ENCODE measurements around the gene GNAL.

The GNAL gene

GRCh38 chr18:11729556-11729955 lies 40.5 kb downstream of the GNAL start:
- DNase-seq, result no peak

- no peak for DNase-seq
These were observed 44.0 kb downstream of the GNAL start for GRCh38 chr18:11733031-11733430.

- no peak for DNase-seq
These were observed 47.6 kb downstream of the GNAL start for GRCh38 chr18:11736656-11737055.

- no peak for DNase-seq
These were observed 50.8 kb downstream of the GNAL start for GRCh38 chr18:11739893-11740292.

- DNase-seq, result no peak
These were observed 51.4 kb downstream of the GNAL start for GRCh38 chr18:11740461-11740860.

- DNase-seq, result no peak
These were observed 52.6 kb downstream of the GNAL start for GRCh38 chr18:11741505-11742145.

GRCh38 chr18:11745521-11745920 lies 56.5 kb downstream of the GNAL start:
- DNase-seq, result no peak

- DNase-seq, result no peak
These were observed 58.2 kb downstream of the GNAL start for GRCh38 chr18:11747286-11747685.

GRCh38 chr18:11747731-11748130 lies 58.7 kb downstream of the GNAL start:
- DNase-seq, result no peak

GRCh38 chr18:11749305-11749704 lies 60.2 kb downstream of the GNAL start:
- DNase-seq, result no peak

GRCh38 chr18:11750171-11750570 lies 61.1 kb downstream of the GNAL start:
- DNase-seq, result no peak

GRCh38 chr18:11750581-11751310 lies 61.7 kb downstream of the GNAL start:
- DNase-seq, result no peak

GRCh38 chr18:11751341-11752115 lies 62.5 kb downstream of the GNAL start:
- DNase-seq, result no peak

GRCh38 chr18:11752116-11752911 lies 63.2 kb downstream of the GNAL start:
- DNase-seq, result no peak

GRCh38 chr18:11754979-11755378 lies 65.9 kb downstream of the GNAL start:
- no peak for DNase-seq

GRCh38 chr18:11757084-11757590 lies 68.1 kb downstream of the GNAL start:
- DNase-seq, result no peak

- DNase-seq, result no peak
These were observed 70.4 kb downstream of the GNAL start for GRCh38 chr18:11759456-11759855.

GRCh38 chr18:11760498-11761167 lies 71.6 kb downstream of the GNAL start:
- DNase-seq, result no peak

GRCh38 chr18:11761553-11761952 lies 72.5 kb downstream of the GNAL start:
- no peak for DNase-seq

- no peak for DNase-seq
These were observed 73.4 kb downstream of the GNAL start for GRCh38 chr18:11762429-11762828.

GRCh38 chr18:11767329-11767728 lies 78.3 kb downstream of the GNAL start:
- no peak for DNase-seq

GRCh38 chr18:11767935-11768334 lies 78.9 kb downstream of the GNAL start:
- DNase-seq, result no peak
